Activated T-cell treated with anti-CD3 and anti-CD28 coated beads, Interleukin-2, amount 50 U/mL, for 4 hours (primary cell): ENCODE measurements around the gene EIF2S1. TPM values are rescaled to one million over a fixed set of nuclear protein-coding genes. Genes with fewer than 3 reads are reported as not detected.

Source experiments
- ATAC-seq, 2 donors: fragments of 200-7000 bp; cut with Tn5 transposase; one replicate each; pipeline ENCODE4 v1.10.0; 2021
- DNase-seq: peaks from one replicate; pipeline ENCODE4 v3.0.0-alpha.2; 2020
- H3K27me3 Mint-ChIP-seq: one replicate; pipeline ENCODE4 v1.8.0; 2021; ENCODE audit warnings: low read depth, mixed read lengths
- H3K36me3 Mint-ChIP-seq: one replicate; pipeline ENCODE4 v1.8.0; 2022; ENCODE audit warnings: mixed read lengths; ENCODE audit not compliant: insufficient read depth
- H3K4me1 Mint-ChIP-seq: one replicate; pipeline ENCODE4 v1.8.0; 2021; ENCODE audit warnings: low read depth, mixed read lengths
- H3K4me3 Mint-ChIP-seq: one replicate; pipeline ENCODE4 v1.8.0; 2021; ENCODE audit warnings: mild to moderate bottlenecking, moderate library complexity, mixed read lengths
- H3K9me3 Mint-ChIP-seq: one replicate; pipeline ENCODE4 v1.8.0; 2021; ENCODE audit warnings: mixed read lengths
- total RNA-seq, 3 donors: library from RNA; stranded (reverse); gene quantifications; one replicate each; pipeline ENCODE4 v1.2.1, GENCODE V29; 2021

EIF2S1 gene
- total RNA-seq, 3 donors from 2014 or later: 377 to 401 (median 392) TPM

GRCh38 chr14:67426983-67427606 is 67.0 kb downstream of the EIF2S1 start:
- Mint-ChIP-seq H3K27me3 (peaks cover 21% of the 10 kb centered on the region), H3K9me3 (no peaks in the 10 kb centered on the region), H3K4me1 (no peaks in the 10 kb centered on the region), H3K4me3 (no peak overlapping the region), H3K36me3 (no peaks in the 10 kb centered on the region)
- peak; percentile 63 for DNase-seq
- ATAC-seq: peak; percentile 93 to 94

- H3K4me1 Mint-ChIP-seq: no peaks in the 10 kb centered on the region
- H3K4me3 Mint-ChIP-seq: no peak overlapping the region
- H3K9me3 Mint-ChIP-seq: no peaks in the 10 kb centered on the region
- ATAC-seq (no peak), DNase-seq (no peak)
- H3K36me3 Mint-ChIP-seq: no peaks in the 10 kb centered on the region
- H3K27me3 Mint-ChIP-seq: peaks cover 21% of the 10 kb centered on the region
These were observed 68.4 kb downstream of the EIF2S1 start for GRCh38 chr14:67428501-67429031.

DNA sequence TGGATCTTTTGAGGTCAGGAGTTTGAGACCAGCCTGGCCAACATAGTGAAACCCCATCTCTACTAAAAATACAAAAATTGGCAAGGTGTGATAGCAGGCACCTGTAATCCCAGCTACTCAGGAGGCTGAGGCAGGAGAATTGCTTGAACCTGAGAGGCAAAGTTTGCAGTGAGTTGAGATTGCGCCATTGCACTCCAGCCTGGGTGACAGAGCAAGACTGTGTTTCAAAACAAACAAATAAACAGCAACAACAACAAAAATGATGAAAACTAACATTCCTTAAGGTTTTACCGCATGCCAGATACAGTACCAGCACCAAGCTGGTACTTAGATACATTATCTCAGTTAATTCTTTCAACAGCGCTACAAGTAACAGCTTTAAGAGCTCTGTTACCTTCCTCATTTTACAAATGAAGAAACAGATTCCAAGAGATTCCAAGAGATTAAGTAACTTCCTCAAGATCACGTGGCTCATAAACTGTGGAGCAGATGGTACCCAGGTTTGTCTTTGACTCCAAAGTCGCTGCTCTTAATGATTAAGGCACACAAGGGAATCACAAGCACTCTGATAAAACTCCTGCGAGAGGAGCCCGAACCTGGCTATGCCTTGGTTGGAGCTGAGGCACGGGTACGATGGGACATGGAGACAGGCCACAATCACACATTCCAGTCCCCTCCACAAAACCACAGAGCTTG is 69.5 kb downstream of the EIF2S1 start:
- Mint-ChIP-seq H3K27me3 (peaks cover 18% of the 10 kb centered on the region), H3K9me3 (no peaks in the 10 kb centered on the region), H3K36me3 (no peaks in the 10 kb centered on the region), H3K4me1 (no peaks in the 10 kb centered on the region), H3K4me3 (no peak overlapping the region)
- ATAC-seq (no peak), DNase-seq (no peak)

GRCh38 chr14:67432050-67432564 is 72.0 kb downstream of the EIF2S1 start:
- Mint-ChIP-seq H3K9me3 (no peaks in the 10 kb centered on the region), H3K4me1 (no peaks in the 10 kb centered on the region), H3K4me3 (no peak overlapping the region), H3K27me3 (peaks cover under 1% of the 10 kb centered on the region), H3K36me3 (no peaks in the 10 kb centered on the region)
- DNase-seq (no peak), ATAC-seq (no peak)

- no peaks in the 10 kb centered on the region for H3K9me3 Mint-ChIP-seq
- H3K4me1 Mint-ChIP-seq: no peaks in the 10 kb centered on the region
- DNase-seq (no peak), ATAC-seq (no peak)
- H3K4me3 Mint-ChIP-seq: no peak overlapping the region
- H3K36me3 Mint-ChIP-seq: no peaks in the 10 kb centered on the region
- H3K27me3 Mint-ChIP-seq: no peaks in the 10 kb centered on the region
These were observed 75.5 kb downstream of the EIF2S1 start for GRCh38 chr14:67435603-67436002.

Other genes starting within 250 kb of the EIF2S1 start
- gene GARIN2, start 170.9 kb upstream of the EIF2S1 start, total RNA-seq: not detected
- gene PALS1, start 118.9 kb upstream of the EIF2S1 start, total RNA-seq: 10 to 100 TPM; 10.6 to 14.5 (median 12.8) TPM
- 10 to 100 TPM; 22.7 to 30.9 (median 24.8) TPM for gene ATP6V1D, start 524 bp upstream of the EIF2S1 start, total RNA-seq
- 1 to 10 TPM; 1.8 to 2.5 (median 2.4) TPM for gene PLEK2, start 51.8 kb downstream of the EIF2S1 start, total RNA-seq
- 1 to 10 TPM; 3.5 to 4.9 (median 4.2) TPM for gene TMEM229B, start 128.4 kb downstream of the EIF2S1 start, total RNA-seq
- 1 to 10 TPM; 1.1 to 2.3 (median 1.1) TPM for gene PLEKHH1, start 173.0 kb downstream of the EIF2S1 start, total RNA-seq
- gene PIGH, start 239.9 kb downstream of the EIF2S1 start, total RNA-seq: 10 to 100 TPM; 37.2 to 41.4 (median 39.6) TPM